Mesothelial cell of epicardium (in vitro differentiated cells): Measurements from ENCODE around the gene PGM3. TPM values are rescaled to one million over a fixed set of nuclear protein-coding genes. Genes with fewer than 3 reads are reported as not detected.

Source experiments
- DNase-seq, 2 experiments: peaks; one replicate each; pipeline ENCODE4 v3.0.0; 2021; ENCODE audit warnings: low spot score in 2 of 2; ENCODE audit not compliant: unreplicated experiment in 2 of 2
- H3K27ac Mint-ChIP-seq: 2 replicates; pipeline ENCODE4 v1.8.0; 2021; ENCODE audit warnings: mixed read lengths
- H3K27me3 Mint-ChIP-seq: 2 replicates; pipeline ENCODE4 v1.8.0; 2021; ENCODE audit warnings: low read depth, mixed read lengths
- H3K36me3 Mint-ChIP-seq: 2 replicates; pipeline ENCODE4 v1.8.0; 2021; ENCODE audit warnings: mixed read lengths
- H3K4me1 Mint-ChIP-seq: 2 replicates; pipeline ENCODE4 v1.8.0; 2021; ENCODE audit warnings: mixed read lengths
- H3K4me3 Mint-ChIP-seq: 2 replicates; pipeline ENCODE4 v1.8.0; 2021; ENCODE audit warnings: mild to moderate bottlenecking, moderate library complexity, mixed read lengths
- H3K9me3 Mint-ChIP-seq: 2 replicates; pipeline ENCODE4 v1.8.0; 2021; ENCODE audit warnings: mixed read lengths
- CTCF ChIP-seq: fragments of 200-600 bp; sonication (generic); IDR thresholded peaks from one replicate; pipeline ENCODE4 v1.5.0; 2021; ENCODE audit warnings: antibody characterized with exemption; ENCODE audit not compliant: unreplicated experiment
- total RNA-seq: library from RNA; stranded (reverse); gene quantifications from 3 replicates; pipeline ENCODE4 v1.2.1, GENCODE V29; 2021

The PGM3 gene
- total RNA-seq, 1 donor from 2014 or later = 67.0 TPM

DNA sequence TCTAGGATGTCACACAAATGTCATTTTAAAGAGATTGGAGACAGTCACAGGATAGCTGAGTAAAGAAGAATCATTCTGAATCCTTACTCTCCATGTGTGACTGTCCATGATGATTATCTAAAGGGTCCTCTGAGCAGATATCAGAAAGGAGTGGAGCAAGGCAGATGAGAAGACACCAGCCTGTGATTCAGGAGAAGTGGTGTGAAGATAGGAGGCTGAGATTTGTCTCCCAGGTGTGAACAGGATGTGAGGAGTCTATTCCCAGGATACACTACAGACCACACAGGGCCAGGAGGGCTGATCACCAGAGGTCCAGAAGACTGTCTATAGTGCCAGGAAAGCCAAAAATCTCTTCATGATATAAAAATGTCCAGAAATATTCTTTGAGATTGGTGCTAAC is 27.1 kb upstream of the PGM3 start:
- H3K4me3 Mint-ChIP-seq = no peak overlapping the region
- TF ChIP-seq CTCF = no peak
- H3K27me3 Mint-ChIP-seq = no peaks in the 10 kb centered on the region
- H3K4me1 Mint-ChIP-seq = peaks cover 14% of the 10 kb centered on the region
- H3K27ac Mint-ChIP-seq = no peak overlapping the region
- no peak for DNase-seq
- no peaks in the 10 kb centered on the region for H3K36me3 Mint-ChIP-seq
- H3K9me3 Mint-ChIP-seq = no peaks in the 10 kb centered on the region

DNA sequence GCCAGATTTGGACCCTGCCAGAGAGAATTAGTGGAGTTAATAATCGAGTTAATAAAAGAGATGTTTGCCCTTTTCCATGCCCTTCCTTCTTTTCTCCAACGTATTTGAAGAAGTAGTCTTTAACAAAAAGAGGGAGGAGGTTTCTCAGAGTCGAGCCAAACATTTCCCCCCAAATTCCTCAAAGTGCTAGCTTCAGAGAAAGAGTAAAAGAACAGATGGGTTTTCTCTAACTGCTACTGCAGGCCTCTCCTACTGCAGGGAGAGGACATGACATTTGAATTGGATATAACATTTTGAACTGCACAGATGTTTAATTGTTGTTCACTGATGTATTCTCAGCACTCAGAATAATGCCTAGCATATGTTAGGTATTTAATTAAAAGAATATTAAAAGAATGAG is 25.6 kb upstream of the PGM3 start:
- H3K9me3 Mint-ChIP-seq = no peaks in the 10 kb centered on the region
- no peak for DNase-seq
- H3K4me1 Mint-ChIP-seq = peaks cover 11% of the 10 kb centered on the region
- H3K27ac Mint-ChIP-seq = no peak overlapping the region
- TF ChIP-seq CTCF = no peak
- no peaks in the 10 kb centered on the region for H3K27me3 Mint-ChIP-seq
- H3K4me3 Mint-ChIP-seq = no peak overlapping the region
- H3K36me3 Mint-ChIP-seq = no peaks in the 10 kb centered on the region

- Mint-ChIP-seq H3K36me3 (no peaks in the 10 kb centered on the region), H3K9me3 (no peaks in the 10 kb centered on the region), H3K4me3 (no peak overlapping the region), H3K4me1 (peaks cover 9% of the 10 kb centered on the region), H3K27me3 (no peaks in the 10 kb centered on the region), H3K27ac (no peak overlapping the region)
- no peak for DNase-seq
- TF ChIP-seq CTCF = no peak
These were observed 23.7 kb upstream of the PGM3 start for GRCh38 chr6:83216806-83217205.

- Mint-ChIP-seq H3K27me3 (no peaks in the 10 kb centered on the region), H3K4me3 (no peak overlapping the region), H3K36me3 (no peaks in the 10 kb centered on the region), H3K4me1 (peaks cover 3% of the 10 kb centered on the region), H3K27ac (no peak overlapping the region), H3K9me3 (no peaks in the 10 kb centered on the region)
- TF ChIP-seq CTCF = peak; percentile 51
- DNase-seq = peak in 1 of 2 experiments; percentile 48
These were observed 22.3 kb upstream of the PGM3 start for GRCh38 chr6:83215131-83216047.

DNA sequence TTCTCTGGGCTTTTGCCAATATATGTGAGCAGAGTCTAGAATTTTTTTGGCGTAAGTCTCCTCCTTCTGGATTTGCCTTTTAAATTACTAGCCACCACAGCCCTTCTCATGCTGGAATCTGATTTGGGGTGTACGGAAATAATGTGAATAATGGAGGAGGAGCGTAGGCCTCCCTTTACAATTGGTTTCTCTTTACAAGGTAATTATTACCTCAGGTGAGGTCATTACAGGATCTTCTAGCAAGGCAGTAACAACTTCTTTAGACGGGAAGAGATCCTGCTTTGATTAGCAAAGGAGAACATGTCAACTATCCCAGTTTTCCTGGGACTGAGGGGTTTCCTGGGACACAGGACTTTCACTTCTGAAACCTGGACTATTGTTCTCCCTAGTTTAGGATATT is 9.0 kb upstream of the PGM3 start:
- TF ChIP-seq CTCF = no peak
- H3K9me3 Mint-ChIP-seq = peaks cover 7% of the 10 kb centered on the region
- no peak overlapping the region for H3K4me3 Mint-ChIP-seq
- H3K27me3 Mint-ChIP-seq = no peaks in the 10 kb centered on the region
- no peaks in the 10 kb centered on the region for H3K4me1 Mint-ChIP-seq
- DNase-seq = no peak
- no peak overlapping the region for H3K27ac Mint-ChIP-seq
- H3K36me3 Mint-ChIP-seq = peaks cover 16% of the 10 kb centered on the region
